Measurements from ENCODE around the gene MED12L.

Gene MED12L

DNA sequence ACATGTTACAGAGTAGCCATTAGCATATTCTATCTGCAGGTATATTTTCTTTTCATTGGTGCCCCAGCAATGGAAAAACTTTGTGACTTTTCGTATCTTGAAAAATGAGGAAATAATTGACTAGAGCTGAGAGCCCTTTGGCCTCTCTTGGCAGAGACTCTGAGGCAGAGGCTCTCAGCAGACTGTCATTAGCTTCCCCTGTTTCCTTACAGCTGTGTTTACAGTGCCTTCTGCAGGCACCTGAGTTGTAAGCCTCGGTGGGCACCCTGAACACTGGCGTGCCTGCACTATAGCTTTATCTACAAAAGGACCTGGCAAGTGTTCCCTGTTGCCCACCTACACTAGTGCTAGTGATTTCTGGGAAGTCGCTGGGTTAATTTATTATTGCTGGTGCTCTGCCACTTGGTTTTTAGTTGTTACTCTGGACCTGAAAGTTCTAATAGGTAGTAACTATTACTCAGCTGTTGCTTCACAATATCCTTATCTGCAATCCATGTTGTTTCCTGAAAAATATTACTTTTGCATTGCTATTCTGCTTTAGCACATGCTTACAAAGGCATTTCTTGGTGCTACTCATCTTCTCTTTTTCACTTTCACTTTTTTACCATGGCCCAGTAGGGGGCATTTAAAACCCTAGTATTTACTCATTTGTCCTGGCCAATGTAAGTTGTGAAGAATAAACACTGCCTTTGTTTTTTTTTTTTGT is 125.4 kb downstream of the MED12L start:
- TF ChIP-seq, protein P1, sequence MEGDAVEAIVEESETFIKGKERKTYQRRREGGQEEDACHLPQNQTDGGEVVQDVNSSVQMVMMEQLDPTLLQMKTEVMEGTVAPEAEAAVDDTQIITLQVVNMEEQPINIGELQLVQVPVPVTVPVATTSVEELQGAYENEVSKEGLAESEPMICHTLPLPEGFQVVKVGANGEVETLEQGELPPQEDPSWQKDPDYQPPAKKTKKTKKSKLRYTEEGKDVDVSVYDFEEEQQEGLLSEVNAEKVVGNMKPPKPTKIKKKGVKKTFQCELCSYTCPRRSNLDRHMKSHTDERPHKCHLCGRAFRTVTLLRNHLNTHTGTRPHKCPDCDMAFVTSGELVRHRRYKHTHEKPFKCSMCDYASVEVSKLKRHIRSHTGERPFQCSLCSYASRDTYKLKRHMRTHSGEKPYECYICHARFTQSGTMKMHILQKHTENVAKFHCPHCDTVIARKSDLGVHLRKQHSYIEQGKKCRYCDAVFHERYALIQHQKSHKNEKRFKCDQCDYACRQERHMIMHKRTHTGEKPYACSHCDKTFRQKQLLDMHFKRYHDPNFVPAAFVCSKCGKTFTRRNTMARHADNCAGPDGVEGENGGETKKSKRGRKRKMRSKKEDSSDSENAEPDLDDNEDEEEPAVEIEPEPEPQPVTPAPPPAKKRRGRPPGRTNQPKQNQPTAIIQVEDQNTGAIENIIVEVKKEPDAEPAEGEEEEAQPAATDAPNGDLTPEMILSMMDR (IDR thresholded peaks at IDR 0.05; ENCODE audit: low read depth, low read length): 0 out of 2 replicates have a peak, but pooled peaks have one; percentile 10
- Histone ChIP-seq H3K4me3 (ENCODE audit: low read depth, low read length) (no peak overlapping the region), H3K9me3 (no peaks in the 10 kb centered on the region), H3K36me3 (peaks cover 3% of the 10 kb centered on the region; the same call in 1 of the 2 replicates), H3K4me1 (peaks cover 7% of the 10 kb centered on the region), H3K27me3 (no peaks in the 10 kb centered on the region)
- no peak for DNase-seq

GRCh38 chr3:151213151-151213550 is 127.7 kb downstream of the MED12L start:
- DNase-seq: no peak
- H3K4me3 ChIP-seq (ENCODE audit: low read depth, low read length): no peak overlapping the region
- H3K36me3 ChIP-seq: no peaks in the 10 kb centered on the region
- no peaks in the 10 kb centered on the region for H3K27me3 ChIP-seq
- peaks cover 23% of the 10 kb centered on the region for H3K4me1 ChIP-seq
- TF ChIP-seq, protein P1 (IDR thresholded peaks at IDR 0.05; ENCODE audit: low read depth, low read length): no peak
- no peaks in the 10 kb centered on the region for H3K9me3 ChIP-seq

- no peaks in the 10 kb centered on the region for H3K27me3 ChIP-seq
- DNase-seq: no peak
- TF ChIP-seq, protein P1 (IDR thresholded peaks at IDR 0.05; ENCODE audit: low read depth, low read length): no peak
- H3K4me1 ChIP-seq: peaks cover 28% of the 10 kb centered on the region
- no peaks in the 10 kb centered on the region for H3K36me3 ChIP-seq
- no peaks in the 10 kb centered on the region for H3K9me3 ChIP-seq
- no peak overlapping the region for H3K4me3 ChIP-seq (ENCODE audit: low read depth, low read length)
Measured at GRCh38 chr3:151213881-151214280, 128.4 kb downstream of the MED12L start.

GRCh38 chr3:151214459-151214858 is 129.0 kb downstream of the MED12L start:
- no peaks in the 10 kb centered on the region for H3K36me3 ChIP-seq
- TF ChIP-seq, protein P1 (IDR thresholded peaks at IDR 0.05; ENCODE audit: low read depth, low read length): peak; percentile 15; the same call in 1 of the 2 replicates

GRCh38 chr3:151216641-151217607 is 131.5 kb downstream of the MED12L start:
- H3K9me3 ChIP-seq: no peaks in the 10 kb centered on the region
- H3K27me3 ChIP-seq: no peaks in the 10 kb centered on the region
- peak; percentile 72 for DNase-seq
- TF ChIP-seq, protein P1 (IDR thresholded peaks at IDR 0.05; ENCODE audit: low read depth, low read length): no peak
- no peak overlapping the region for H3K4me3 ChIP-seq (ENCODE audit: low read depth, low read length)
- peaks cover 42% of the 10 kb centered on the region for H3K4me1 ChIP-seq
- no peaks in the 10 kb centered on the region for H3K36me3 ChIP-seq

More at GRCh38 chr3:151214459-151214858, 129.0 kb downstream of the MED12L start:
- Histone ChIP-seq H3K4me1 (peaks cover 33% of the 10 kb centered on the region), H3K27me3 (no peaks in the 10 kb centered on the region), H3K9me3 (no peaks in the 10 kb centered on the region), H3K4me3 (ENCODE audit: low read depth, low read length) (no peak overlapping the region)
- no peak for DNase-seq
